CD4-positive, alpha-beta T cell treated with Interleukin-21 for 1 hour (primary cell): ENCODE data around the gene CHRM4.
A peak's percentile ranks its signal among the peaks of the same experiment; 100 is the strongest.

Experiments used
- DNase-seq: peaks from one replicate; pipeline ENCODE4 v3.0.0-alpha.2; 2020

The CHRM4 gene

GRCh38 chr11:46402957-46403902 is 11.7 kb upstream of the CHRM4 start:
- DNase-seq = no peak

- no peak for DNase-seq
These were observed 6.0 kb upstream of the CHRM4 start for GRCh38 chr11:46397526-46397925.

- no peak for DNase-seq
These were observed 2.2 kb upstream of the CHRM4 start for GRCh38 chr11:46393759-46394158.

DNA sequence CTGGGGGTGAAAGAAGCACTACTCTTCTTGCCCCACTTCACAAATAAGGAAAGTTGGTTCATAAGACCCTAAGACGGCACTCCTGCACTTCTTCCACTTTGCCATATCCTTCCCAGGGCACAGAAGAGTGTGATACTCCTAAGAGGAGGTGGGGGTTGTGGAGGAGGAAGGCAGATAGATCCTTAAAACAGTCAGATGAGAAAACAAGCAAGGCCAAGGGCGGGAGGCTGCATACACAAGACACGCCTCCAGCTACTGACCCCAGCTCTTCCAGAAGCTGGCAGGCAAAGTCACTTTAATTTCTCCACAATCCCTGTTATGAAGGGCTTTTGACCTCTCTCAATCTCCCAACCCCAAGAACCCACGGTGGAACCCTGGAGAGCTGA is 1.6 kb upstream of the CHRM4 start:
- no peak for DNase-seq

- DNase-seq = peak; percentile 80
These were observed 1.1 kb upstream of the CHRM4 start for GRCh38 chr11:46392421-46393230.

DNA sequence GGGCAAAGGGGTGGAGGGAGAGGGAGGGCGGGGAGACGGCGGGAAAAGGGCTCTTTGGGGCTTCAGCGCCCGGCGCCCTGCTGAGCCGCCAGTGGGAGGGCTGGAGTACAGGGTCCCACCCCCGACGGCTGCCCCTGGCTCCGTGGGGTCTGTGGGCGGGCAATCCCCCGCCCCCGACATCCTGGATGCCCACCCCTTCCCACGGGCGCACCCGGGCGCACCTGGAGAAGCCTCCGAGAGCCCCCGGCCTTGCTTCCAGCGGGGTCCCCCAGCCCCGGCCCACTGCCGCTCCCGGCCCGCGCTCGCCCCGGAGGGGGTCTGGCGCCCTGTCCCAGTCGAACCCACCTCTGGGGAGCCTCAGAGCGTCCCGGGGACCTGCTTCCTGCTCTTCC is 394 bp downstream of the CHRM4 start:
- no peak for DNase-seq

DNA sequence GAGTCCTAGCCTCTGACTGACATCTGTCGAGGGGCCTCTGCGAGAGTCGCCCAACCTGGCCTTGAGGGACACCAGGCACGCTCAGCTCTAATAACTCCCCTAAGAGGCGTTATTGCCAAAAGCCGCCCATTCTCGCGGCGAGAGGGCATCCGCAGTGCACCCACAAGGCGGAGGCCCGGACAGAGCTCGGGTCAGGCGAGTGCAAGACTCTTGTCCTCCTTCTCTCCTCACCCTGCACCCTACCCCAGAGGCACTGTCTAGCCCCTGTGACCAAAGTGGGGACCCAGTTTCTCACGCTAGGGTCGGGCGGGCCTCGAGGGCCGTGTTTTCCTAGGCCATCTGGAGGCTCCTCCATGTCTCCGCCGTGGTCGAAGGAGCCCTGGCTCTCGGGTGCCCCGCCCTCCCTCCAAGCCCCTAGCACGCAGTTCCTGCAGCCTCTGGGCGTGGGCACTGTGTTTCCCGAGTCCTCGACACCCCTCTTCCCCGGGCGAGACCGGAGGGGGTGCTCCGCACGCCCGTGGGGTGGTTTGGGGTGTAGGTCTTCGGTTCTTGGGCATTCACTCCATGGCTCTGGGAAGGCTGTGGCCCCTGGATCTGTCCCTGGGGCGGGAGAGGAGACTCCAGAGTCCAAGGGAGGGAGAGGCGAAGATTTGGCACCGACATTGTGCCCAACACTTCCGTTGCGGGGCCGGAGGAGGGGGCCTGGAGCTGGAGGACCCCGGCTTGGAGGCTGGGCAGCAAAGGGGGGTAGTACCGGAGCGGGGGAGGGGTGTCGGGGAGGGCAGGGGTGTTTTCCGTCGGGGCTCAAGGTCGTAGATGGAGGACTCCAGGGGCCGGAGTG is 1.0 kb downstream of the CHRM4 start:
- DNase-seq = no peak

GRCh38 chr11:46389450-46390330 is 1.9 kb downstream of the CHRM4 start:
- peak; percentile 30 for DNase-seq

- no peak for DNase-seq
These were observed 2.7 kb downstream of the CHRM4 start for GRCh38 chr11:46388619-46389449.

- DNase-seq = no peak
These were observed 3.5 kb downstream of the CHRM4 start for GRCh38 chr11:46387919-46388618.

DNA sequence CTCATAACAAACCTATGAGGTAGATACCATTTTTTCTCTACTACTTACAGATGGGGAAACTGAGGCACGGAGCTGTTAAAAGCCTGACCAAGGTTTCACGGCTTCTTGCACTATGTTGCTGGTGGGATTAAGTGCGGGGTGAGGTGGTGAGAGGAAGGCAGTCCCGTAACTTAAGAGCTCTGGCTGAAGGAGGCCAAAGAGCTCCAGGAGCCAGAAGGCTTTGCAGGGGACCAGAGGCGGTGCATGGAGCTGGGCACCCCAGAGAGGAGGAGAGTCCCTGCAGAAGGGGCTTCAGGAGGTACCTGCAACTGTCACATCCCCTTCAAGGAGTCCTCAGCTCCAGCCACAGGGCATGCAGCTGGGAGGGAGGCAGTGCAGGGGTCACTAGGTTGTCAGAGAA is 4.1 kb downstream of the CHRM4 start:
- no peak for DNase-seq

DNA sequence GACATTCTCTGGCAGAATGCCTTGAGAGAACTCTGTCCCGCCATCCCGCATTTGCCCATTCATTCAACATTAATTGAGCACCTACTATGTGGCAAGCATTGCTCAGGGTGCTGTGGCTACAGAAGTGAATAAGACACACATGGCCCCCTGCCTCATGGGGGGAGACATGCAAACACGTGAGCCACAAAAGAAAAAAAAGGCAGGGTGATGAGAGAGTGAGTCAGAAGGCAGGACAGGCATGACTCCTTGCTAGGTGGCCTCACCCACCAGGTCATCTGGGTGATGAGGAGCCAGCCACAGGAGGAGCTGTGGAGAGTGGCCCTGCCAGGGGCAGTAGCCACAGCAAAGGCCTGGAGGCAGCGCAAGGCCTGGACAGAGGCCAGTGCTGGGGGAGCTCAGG is 4.9 kb downstream of the CHRM4 start:
- no peak for DNase-seq

GRCh38 chr11:46386005-46386578 is 5.5 kb downstream of the CHRM4 start:
- DNase-seq = no peak

- no peak for DNase-seq
These were observed 6.2 kb downstream of the CHRM4 start for GRCh38 chr11:46385169-46386004.

DNA sequence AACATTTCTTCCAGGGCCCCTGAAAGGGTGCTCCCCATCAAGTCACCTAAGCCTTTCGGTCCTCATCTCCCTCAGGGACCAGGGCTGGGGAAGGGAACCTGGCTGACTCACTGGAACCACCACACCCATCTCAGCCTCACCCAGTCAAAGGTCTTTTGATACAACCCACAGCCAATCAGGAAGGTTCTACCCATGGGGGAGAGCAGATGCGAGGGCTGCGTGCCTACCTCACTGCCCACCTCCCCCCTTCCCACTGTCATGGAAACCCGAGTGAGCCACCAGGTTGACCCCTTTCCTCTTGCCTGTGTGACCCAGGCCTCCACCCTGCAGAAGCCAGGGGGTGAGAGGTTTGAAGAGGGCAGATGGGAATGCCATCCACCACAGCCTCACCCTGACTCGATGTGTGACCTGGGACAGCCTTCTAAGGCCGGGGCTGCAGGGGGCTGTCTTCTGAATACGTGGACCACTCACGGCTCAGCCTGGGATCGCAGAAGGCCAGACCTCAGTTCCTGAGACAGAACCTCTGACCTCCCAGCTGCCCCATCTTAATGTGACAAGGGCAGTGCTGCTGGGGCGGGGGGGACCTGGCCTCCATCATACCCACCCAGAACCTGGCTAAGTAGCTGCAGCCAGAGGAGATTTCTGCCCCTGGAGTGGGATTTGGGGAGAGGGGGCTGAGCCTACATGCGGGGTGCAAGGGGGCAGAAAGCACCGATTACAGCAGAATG is 7.4 kb downstream of the CHRM4 start:
- DNase-seq = no peak

- DNase-seq = no peak
These were observed 8.2 kb downstream of the CHRM4 start for GRCh38 chr11:46383404-46383758.

- DNase-seq = no peak
These were observed 8.8 kb downstream of the CHRM4 start for GRCh38 chr11:46382646-46383403.
